Measurements from ENCODE around the gene PLSCR3.
"Not testable (repeated sequence)": the region's sequence is repeated elsewhere in the genome, so short reads cannot be mapped to it uniquely, and the experiment has no call there.

The PLSCR3 gene

GRCh38 chr17:7379134-7379533 lies 15.2 kb downstream of the PLSCR3 start:
- FAIRE-seq: no peak

GRCh38 chr17:7374353-7374752 lies 20.0 kb downstream of the PLSCR3 start:
- no peak for FAIRE-seq

GRCh38 chr17:7370853-7371252 lies 23.5 kb downstream of the PLSCR3 start:
- FAIRE-seq: no peak

- FAIRE-seq: no peak
Measured at GRCh38 chr17:7369825-7370224, 24.5 kb downstream of the PLSCR3 start.

- not testable (repeated sequence) for FAIRE-seq
Measured at GRCh38 chr17:7368599-7368994, 25.7 kb downstream of the PLSCR3 start.

GRCh38 chr17:7367918-7368598 lies 26.3 kb downstream of the PLSCR3 start:
- FAIRE-seq: no peak

GRCh38 chr17:7367083-7367482 lies 27.2 kb downstream of the PLSCR3 start:
- no peak for FAIRE-seq

GRCh38 chr17:7365963-7366362 lies 28.4 kb downstream of the PLSCR3 start:
- FAIRE-seq: not testable (repeated sequence)

GRCh38 chr17:7363311-7363710 lies 31.0 kb downstream of the PLSCR3 start:
- FAIRE-seq: no peak

GRCh38 chr17:7361906-7362305 lies 32.4 kb downstream of the PLSCR3 start:
- FAIRE-seq: no peak

- FAIRE-seq: no peak
Measured at GRCh38 chr17:7357381-7357780, 36.9 kb downstream of the PLSCR3 start.

- FAIRE-seq: no peak
Measured at GRCh38 chr17:7356756-7357155, 37.6 kb downstream of the PLSCR3 start.

GRCh38 chr17:7356072-7356549 lies 38.2 kb downstream of the PLSCR3 start:
- no peak for FAIRE-seq

- FAIRE-seq: no peak
Measured at GRCh38 chr17:7355573-7355972, 38.8 kb downstream of the PLSCR3 start.

GRCh38 chr17:7355053-7355452 lies 39.3 kb downstream of the PLSCR3 start, which contains the start of gene TMEM95:
Gene TMEM95 (plus strand): TSS chr17:7355156. CDS start chr17:7355205, 49 bp downstream.
- no peak for FAIRE-seq

GRCh38 chr17:7354262-7354843 lies 40.0 kb downstream of the PLSCR3 start:
- FAIRE-seq: no peak

- no peak for FAIRE-seq
Measured at GRCh38 chr17:7352910-7353635, 41.3 kb downstream of the PLSCR3 start.

GRCh38 chr17:7352503-7352889 lies 41.8 kb downstream of the PLSCR3 start:
- FAIRE-seq: no peak

GRCh38 chr17:7351665-7352502 lies 42.4 kb downstream of the PLSCR3 start, which contains the start of gene KCTD11:
Gene KCTD11 (plus strand): TSS chr17:7352162.
- FAIRE-seq: no peak

- FAIRE-seq: no peak
Measured at GRCh38 chr17:7348478-7349242, 45.7 kb downstream of the PLSCR3 start.

- no peak for FAIRE-seq
Measured at GRCh38 chr17:7347630-7348477, 46.5 kb downstream of the PLSCR3 start.

All from islet of Langerhans (tissue), 1 donor.